T-cell (primary cell): ENCODE results near the gene KLK13. TPM values are rescaled to one million over a fixed set of nuclear protein-coding genes. Genes with fewer than 3 reads are reported as not detected.

Experiments used
- ATAC-seq, 4 experiments: fragments of 200-7000 bp in 3 of 4; fragments of 150-1000 bp in 1 of 4; cut with Tn5 transposase; replicated peaks in 1 of 4; 1 replicate in 3 of 4; 2 replicates in 1 of 4; pipeline ENCODE4 v1.10.0; 2021; ENCODE audit warnings: moderate library complexity in 3 of 4, mild to moderate bottlenecking in 2 of 4, moderate number of reproducible peaks in 1 of 4
- CTCF ChIA-PET, 2 donors: fragments of 300-600 bp; sonication (Branson Sonifier 250); formaldehyde crosslinking; loops; one replicate each; lab custom pipeline; 2022; ENCODE audit warnings: antibody characterized with exemption in 2 of 2; lab: Charles Lee
- POLR2A ChIA-PET, 2 donors: fragments of 300-600 bp; sonication (Branson Sonifier 250); formaldehyde crosslinking; loops; one replicate each; lab custom pipeline; 2022; ENCODE audit warnings: antibody characterized with exemption in 2 of 2; lab: Charles Lee
- DNase-seq, 35 experiments: peaks; one replicate each; pipeline versions ENCODE4 v3.0.0 to v3.0.0-alpha.2; 2013 to 2023
- H3K27ac ChIP-seq: one replicate; pipeline ENCODE4 v1.5.1; 2013; ENCODE audit warnings: low read length
- H3K27me3 ChIP-seq, 2 experiments: replicated peaks in 1 of 2; 1 replicate in 1 of 2; 2 replicates in 1 of 2; pipeline versions ENCODE4 v1.6.1 to v1.7.0; 2013; ENCODE audit warnings: low read length in 1 of 2, mixed read lengths in 1 of 2; ENCODE audit not compliant: control insufficient read depth in 2 of 2, insufficient read depth in 2 of 2; ENCODE audit errors: extremely low read depth in 1 of 2
- H3K36me3 ChIP-seq, 2 donors: 1 replicate in 1 of 2; 2 replicates in 1 of 2; pipeline versions ENCODE4 v1.6.1 to v1.7.0; 2013; ENCODE audit warnings: low read length in 1 of 2; ENCODE audit not compliant: control insufficient read depth in 2 of 2, insufficient read depth in 1 of 2; ENCODE audit errors: extremely low read depth in 1 of 2
- H3K4me1 ChIP-seq, 2 experiments: 1 replicate in 1 of 2; 2 replicates in 1 of 2; pipeline versions ENCODE4 v1.6.1 to v1.7.0; 2013; ENCODE audit warnings: low read length in 2 of 2, mixed read lengths in 1 of 2; ENCODE audit not compliant: insufficient read depth in 2 of 2, control insufficient read depth in 1 of 2; ENCODE audit errors: extremely low read depth in 1 of 2
- H3K4me3 ChIP-seq, 2 donors: 1 replicate in 1 of 2; 2 replicates in 1 of 2; pipeline versions ENCODE4 v1.5.1 to v1.7.0; 2013; ENCODE audit warnings: mild to moderate bottlenecking in 2 of 2, low read length in 1 of 2, moderate library complexity in 1 of 2; ENCODE audit not compliant: control insufficient read depth in 1 of 2; ENCODE audit errors: extremely low read depth in 1 of 2
- H3K9me3 ChIP-seq: 2 replicates; pipeline ENCODE4 v1.7.0; 2013
- H3K27ac Mint-ChIP-seq, 2 donors: one replicate each; pipeline ENCODE4 v1.8.0; 2020 to 2021; ENCODE audit warnings: mild to moderate bottlenecking in 2 of 2, mixed read lengths in 2 of 2
- H3K27me3 Mint-ChIP-seq, 2 donors: one replicate each; pipeline ENCODE4 v1.8.0; 2021 to 2022; ENCODE audit warnings: mixed read lengths in 2 of 2
- H3K36me3 Mint-ChIP-seq: one replicate; pipeline ENCODE4 v1.8.0; 2021; ENCODE audit warnings: mixed read lengths
- H3K4me1 Mint-ChIP-seq, 3 donors: one replicate each; pipeline ENCODE4 v1.8.0; 2020 to 2022; ENCODE audit warnings: mixed read lengths in 3 of 3, mild to moderate bottlenecking in 1 of 3
- H3K4me3 Mint-ChIP-seq, 3 donors: one replicate each; pipeline ENCODE4 v1.8.0; 2020 to 2022; ENCODE audit warnings: mild to moderate bottlenecking in 3 of 3, mixed read lengths in 3 of 3, moderate library complexity in 3 of 3
- H3K9me3 Mint-ChIP-seq, 3 donors: one replicate each; pipeline ENCODE4 v1.8.0; 2020 to 2022; ENCODE audit warnings: mixed read lengths in 3 of 3
- WGBS: methylation state at CpG from one replicate; pipeline ENCODE4 v1.1.5; 2013; ENCODE audit warnings: missing lambda C conversion rate; ENCODE audit not compliant: insufficient coverage; 5-methylcytosine and 5-hydroxymethylcytosine counted together
- total RNA-seq, 35 experiments: library from RNA in 6 of 35; stranded (reverse) in 6 of 35; fragments of 120-200 nt in 1 of 35; gene quantifications; one replicate each; pipeline versions ENCODE4 v1.2.1 to v1.2.4 and lab custom pipeline; 2013 to 2026

Gene KLK13
- total RNA-seq, 5 donors from 2014 or later (not counting 1 experiment from before 2014, with no cell fraction given): not detected

DNA sequence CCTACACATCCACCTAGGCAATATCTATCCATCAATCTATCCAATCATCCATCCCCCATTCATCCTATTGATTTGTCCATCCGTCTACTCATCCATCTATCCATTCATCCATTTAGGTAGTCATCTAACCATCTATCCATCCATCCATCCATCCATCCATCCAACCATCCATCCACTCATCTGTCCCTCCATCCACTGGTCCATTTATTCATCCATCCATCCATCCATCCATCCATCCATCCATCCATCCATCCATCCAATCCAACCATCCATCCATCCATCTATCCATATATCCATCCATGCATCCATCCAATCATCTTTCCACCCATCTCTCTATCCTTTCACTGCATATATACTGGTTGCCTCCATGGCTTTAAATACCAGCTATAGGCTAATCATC, 3.9 kb downstream of the KLK13 start:
- H3K27me3 ChIP-seq: peaks cover 4 to 40% of the 10 kb centered on the region in 2 experiments
- H3K9me3 ChIP-seq: no peaks in the 10 kb centered on the region
- no peak for ATAC-seq
- no peak overlapping the region for H3K27ac ChIP-seq
- H3K4me3 Mint-ChIP-seq: no peak overlapping the region
- H3K27ac Mint-ChIP-seq: no peak overlapping the region
- no peaks in the 10 kb centered on the region for H3K36me3 ChIP-seq
- H3K9me3 Mint-ChIP-seq: peaks cover 0 to 9% (median 0%) of the 10 kb centered on the region in 3 donors
- H3K4me1 ChIP-seq: peaks cover 0 to 10% of the 10 kb centered on the region in 2 experiments
- peaks cover 39 to 47% of the 10 kb centered on the region in 2 donors for H3K27me3 Mint-ChIP-seq
- H3K4me3 ChIP-seq: no peak overlapping the region
- DNase-seq: no peak
- 0% methylated on average over 1 of the region's 1 CpG for WGBS
- ChIA-PET POLR2A (no interaction called here), CTCF (interaction anchor here in 1 of 2 donors (0.6 kb wide), 1 partner anchor 27 kb away, joined by 3 read pairs; no protein-coding TSS in a partner anchor)
- peaks cover 0 to 4% (median 2%) of the 10 kb centered on the region in 3 donors for H3K4me1 Mint-ChIP-seq
- no peaks in the 10 kb centered on the region for H3K36me3 Mint-ChIP-seq

GRCh38 chr19:51060336-51060735, 4.6 kb downstream of the KLK13 start:
- no peak overlapping the region for H3K4me3 ChIP-seq
- ATAC-seq: no peak
- H3K4me1 ChIP-seq: peaks cover 0 to 9% of the 10 kb centered on the region in 2 experiments
- ChIA-PET CTCF (no interaction called here), POLR2A (no interaction called here)
- no peaks in the 10 kb centered on the region for H3K36me3 ChIP-seq
- Mint-ChIP-seq H3K4me1 (peaks cover 0 to 2% (median 1%) of the 10 kb centered on the region in 3 donors), H3K9me3 (peaks cover 0 to 9% (median 0%) of the 10 kb centered on the region in 3 donors), H3K27ac (no peak overlapping the region), H3K27me3 (peaks cover 39 to 44% of the 10 kb centered on the region in 2 donors), H3K4me3 (no peak overlapping the region), H3K36me3 (no peaks in the 10 kb centered on the region)
- no peaks in the 10 kb centered on the region for H3K9me3 ChIP-seq
- WGBS: 42% methylated on average over 2 of the region's 4 CpGs
- H3K27me3 ChIP-seq: peaks cover 4 to 33% of the 10 kb centered on the region in 2 experiments
- no peak overlapping the region for H3K27ac ChIP-seq
- DNase-seq: no peak

GRCh38 chr19:51059715-51060114, 5.2 kb downstream of the KLK13 start:
- 64% methylated on average over 2 of the region's 7 CpGs for WGBS
- Mint-ChIP-seq H3K9me3 (peaks cover 0 to 9% (median 0%) of the 10 kb centered on the region in 3 donors), H3K36me3 (no peaks in the 10 kb centered on the region), H3K4me3 (no peak overlapping the region), H3K27me3 (peaks cover 42 to 47% of the 10 kb centered on the region in 2 donors), H3K27ac (no peak overlapping the region), H3K4me1 (no peaks in the 10 kb centered on the region)
- CTCF ChIA-PET: no interaction called here
- Histone ChIP-seq H3K4me3 (no peak overlapping the region), H3K4me1 (peaks cover 0 to 3% of the 10 kb centered on the region in 2 experiments), H3K36me3 (no peaks in the 10 kb centered on the region), H3K27me3 (peaks cover 4 to 31% of the 10 kb centered on the region in 2 experiments), H3K27ac (no peak overlapping the region), H3K9me3 (no peaks in the 10 kb centered on the region)
- POLR2A ChIA-PET: no interaction called here
- DNase-seq: no peak
- no peak for ATAC-seq

- POLR2A ChIA-PET: no interaction called here
- H3K27ac ChIP-seq: no peak overlapping the region
- no peaks in the 10 kb centered on the region for H3K9me3 ChIP-seq
- Mint-ChIP-seq H3K9me3 (peaks cover 0 to under 1% (median 0%) of the 10 kb centered on the region in 3 donors), H3K36me3 (no peaks in the 10 kb centered on the region), H3K27me3 (peaks cover 34 to 42% of the 10 kb centered on the region in 2 donors), H3K27ac (no peak overlapping the region), H3K4me3 (no peak overlapping the region), H3K4me1 (no peaks in the 10 kb centered on the region)
- peaks cover 6 to 26% of the 10 kb centered on the region in 2 experiments for H3K27me3 ChIP-seq
- no peak for DNase-seq
- H3K36me3 ChIP-seq: no peaks in the 10 kb centered on the region
- CTCF ChIA-PET: no interaction called here
- ATAC-seq: no peak
- no peak overlapping the region for H3K4me3 ChIP-seq
- H3K4me1 ChIP-seq: no peaks in the 10 kb centered on the region
Measured at GRCh38 chr19:51055866-51056265, 9.0 kb downstream of the KLK13 start.

GRCh38 chr19:51047031-51047335, 17.9 kb downstream of the KLK13 start:
- 0% methylated on average over 1 of the region's 4 CpGs for WGBS

GRCh38 chr19:51044327-51044726, 20.6 kb downstream of the KLK13 start:
- WGBS: 86% methylated on average over 9 of the region's 11 CpGs
- ChIA-PET POLR2A (no interaction called here), CTCF (no interaction called here)
- Histone ChIP-seq H3K4me3 (no peak overlapping the region), H3K4me1 (no peaks in the 10 kb centered on the region), H3K36me3 (no peaks in the 10 kb centered on the region), H3K9me3 (no peaks in the 10 kb centered on the region), H3K27me3 (peaks cover 0 to 7% of the 10 kb centered on the region in 2 experiments), H3K27ac (no peak overlapping the region)
- DNase-seq: no peak
- Mint-ChIP-seq H3K4me1 (no peaks in the 10 kb centered on the region), H3K36me3 (no peaks in the 10 kb centered on the region), H3K27me3 (peaks cover 11 to 16% of the 10 kb centered on the region in 2 donors), H3K4me3 (no peak overlapping the region), H3K27ac (no peak overlapping the region), H3K9me3 (peaks cover 0 to 3% (median 0%) of the 10 kb centered on the region in 3 donors)
- no peak for ATAC-seq

More at GRCh38 chr19:51047031-51047335, 17.9 kb downstream of the KLK13 start:
- peaks cover 0 to 6% (median 0%) of the 10 kb centered on the region in 3 donors for H3K9me3 Mint-ChIP-seq
- H3K36me3 Mint-ChIP-seq: no peaks in the 10 kb centered on the region
- no peak overlapping the region for H3K4me3 Mint-ChIP-seq
- H3K27ac Mint-ChIP-seq: no peak overlapping the region
- no peak for ATAC-seq
- peaks cover 0 to 8% of the 10 kb centered on the region in 2 experiments for H3K27me3 ChIP-seq
- no peak overlapping the region for H3K27ac ChIP-seq
- H3K4me1 Mint-ChIP-seq: no peaks in the 10 kb centered on the region
- no peak overlapping the region for H3K4me3 ChIP-seq
- H3K36me3 ChIP-seq: no peaks in the 10 kb centered on the region
- no peak for DNase-seq
- ChIA-PET POLR2A (no interaction called here), CTCF (no interaction called here)
- no peaks in the 10 kb centered on the region for H3K9me3 ChIP-seq
- peaks cover 12 to 18% of the 10 kb centered on the region in 2 donors for H3K27me3 Mint-ChIP-seq
- H3K4me1 ChIP-seq: no peaks in the 10 kb centered on the region

DNA sequence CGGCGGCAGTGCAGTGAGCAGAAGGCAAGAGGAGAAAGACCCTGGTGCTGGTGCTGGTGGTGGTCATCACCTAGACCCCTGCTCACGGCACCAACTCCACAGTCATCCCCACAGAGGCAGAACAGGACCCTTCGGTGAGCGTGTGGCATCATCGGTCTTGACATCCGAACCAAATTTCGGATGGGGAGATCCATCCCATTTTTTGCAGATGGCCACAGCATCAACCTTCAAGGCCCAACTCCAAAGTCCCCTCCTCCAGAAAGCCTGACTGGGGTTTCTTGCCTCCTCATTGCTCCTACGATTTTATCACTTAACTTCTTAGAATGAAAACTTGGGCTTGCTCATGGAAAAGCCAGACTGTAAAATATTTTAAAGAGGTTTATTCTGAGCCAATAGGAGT, 21.4 kb downstream of the KLK13 start:
- Mint-ChIP-seq H3K36me3 (no peaks in the 10 kb centered on the region), H3K9me3 (no peaks in the 10 kb centered on the region), H3K4me1 (no peaks in the 10 kb centered on the region), H3K4me3 (no peak overlapping the region), H3K27me3 (peaks cover 4 to 12% of the 10 kb centered on the region in 2 donors), H3K27ac (no peak overlapping the region)
- no peak overlapping the region for H3K4me3 ChIP-seq
- ChIA-PET CTCF (no interaction called here), POLR2A (no interaction called here)
- 84% methylated on average over 4 of the region's 9 CpGs for WGBS
- no peaks in the 10 kb centered on the region for H3K36me3 ChIP-seq
- H3K27me3 ChIP-seq: peaks cover 0 to 3% of the 10 kb centered on the region in 2 experiments
- no peaks in the 10 kb centered on the region for H3K9me3 ChIP-seq
- no peak overlapping the region for H3K27ac ChIP-seq
- ATAC-seq (no peak), DNase-seq (no peak)
- no peaks in the 10 kb centered on the region for H3K4me1 ChIP-seq
